D721Med (cell line): ENCODE measurements around the gene AVPR2.
A peak's percentile ranks its signal among the peaks of the same experiment; 100 is the strongest.

ENCODE experiments used
- DNase-seq: peaks from one replicate; pipeline ENCODE4 v3.0.0; 2011; ENCODE audit warnings: low spot score; ENCODE audit not compliant: insufficient read length
- FAIRE-seq: peaks from 2 replicates; lab custom pipeline; 2011; peaks lifted over from hg19 to GRCh38; lab: Jason Lieb, UNC
- CTCF ChIP-seq: IDR thresholded peaks from 2 replicates; pipeline ENCODE4 v1.5.1; 2012; ENCODE audit warnings: mild to moderate bottlenecking, control low read depth; ENCODE audit not compliant: insufficient read depth; ENCODE audit errors: missing control alignments

The AVPR2 gene

GRCh38 chrX:153953342-153953830 is 48.9 kb downstream of the AVPR2 start:
- TF ChIP-seq CTCF, result peak; percentile 59
- DNase-seq (peak; percentile 74), FAIRE-seq (no peak)

GRCh38 chrX:153953892-153954557 is 49.6 kb downstream of the AVPR2 start:
- TF ChIP-seq CTCF, result no peak
- FAIRE-seq (no peak), DNase-seq (no peak)

GRCh38 chrX:153954558-153955227 is 50.2 kb downstream of the AVPR2 start:
- DNase-seq (no peak), FAIRE-seq (no peak)
- no peak for TF ChIP-seq CTCF

- no peak for DNase-seq
- no peak for TF ChIP-seq CTCF
- FAIRE-seq, result no peak
Observed at GRCh38 chrX:153955228-153955732, 50.8 kb downstream of the AVPR2 start.

GRCh38 chrX:153956044-153956907 is 51.8 kb downstream of the AVPR2 start:
- no peak for FAIRE-seq
- no peak for DNase-seq
- TF ChIP-seq CTCF, result no peak
